AG04449 (cell line): ENCODE measurements around the gene ECSCR.
"Not testable (repeated sequence)": the region's sequence is repeated elsewhere in the genome, so short reads cannot be mapped to it uniquely, and the experiment has no call there.

Experiments
- CTCF ChIA-PET: fragments of 350-600 bp; formaldehyde crosslinking; extraction: SDS; loops from one replicate; lab custom pipeline; 2021; ENCODE audit warnings: antibody characterized with exemption; lab: Yijun Ruan, JAX
- POLR2A ChIA-PET: fragments of 400-600, 350-600 bp; formaldehyde crosslinking; extraction: SDS; loops from one replicate; lab custom pipeline; 2020; ENCODE audit warnings: antibody characterized with exemption, inconsistent platforms; lab: Yijun Ruan, JAX
- DNase-seq: peaks from one replicate; pipeline ENCODE4 v3.0.0-alpha.2; 2010; ENCODE audit warnings: low read depth, low spot score
- H3K4me3 ChIP-seq: 2 replicates; pipeline ENCODE4 v1.5.1; 2011; ENCODE audit warnings: low read depth, mild to moderate bottlenecking, control low read depth, low read length
- TF ChIP-seq, protein P1 (sequence below): IDR thresholded peaks from one replicate; pipeline ENCODE4 v1.5.1; 2011; ENCODE audit warnings: mild to moderate bottlenecking, moderate library complexity, low read length, control low read depth, inconsistent platforms; ENCODE audit not compliant: insufficient read depth; ENCODE audit errors: missing control alignments

Gene ECSCR

DNA sequence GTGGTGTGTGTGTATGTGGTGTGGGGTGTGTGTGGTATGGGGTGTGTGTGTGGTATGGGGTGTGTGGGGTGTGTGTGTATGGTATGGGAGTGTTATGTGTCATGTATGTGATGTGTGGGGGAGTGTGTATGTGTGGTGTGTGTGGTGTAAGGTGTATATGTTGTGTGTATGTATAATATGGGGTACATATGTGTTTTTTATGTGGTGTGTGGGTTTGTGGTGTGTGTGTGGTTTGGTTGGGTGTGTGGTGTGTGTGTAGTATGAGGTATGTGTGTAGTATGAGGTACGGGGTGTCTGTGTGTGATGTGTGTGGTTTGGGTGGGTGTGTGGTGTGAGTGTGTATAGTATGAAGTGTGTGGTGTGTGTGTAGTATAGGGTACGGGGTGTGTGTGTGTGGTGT lies 11.4 kb downstream of the ECSCR start:
- POLR2A ChIA-PET = no interaction called here
- TF ChIP-seq, protein P1, sequence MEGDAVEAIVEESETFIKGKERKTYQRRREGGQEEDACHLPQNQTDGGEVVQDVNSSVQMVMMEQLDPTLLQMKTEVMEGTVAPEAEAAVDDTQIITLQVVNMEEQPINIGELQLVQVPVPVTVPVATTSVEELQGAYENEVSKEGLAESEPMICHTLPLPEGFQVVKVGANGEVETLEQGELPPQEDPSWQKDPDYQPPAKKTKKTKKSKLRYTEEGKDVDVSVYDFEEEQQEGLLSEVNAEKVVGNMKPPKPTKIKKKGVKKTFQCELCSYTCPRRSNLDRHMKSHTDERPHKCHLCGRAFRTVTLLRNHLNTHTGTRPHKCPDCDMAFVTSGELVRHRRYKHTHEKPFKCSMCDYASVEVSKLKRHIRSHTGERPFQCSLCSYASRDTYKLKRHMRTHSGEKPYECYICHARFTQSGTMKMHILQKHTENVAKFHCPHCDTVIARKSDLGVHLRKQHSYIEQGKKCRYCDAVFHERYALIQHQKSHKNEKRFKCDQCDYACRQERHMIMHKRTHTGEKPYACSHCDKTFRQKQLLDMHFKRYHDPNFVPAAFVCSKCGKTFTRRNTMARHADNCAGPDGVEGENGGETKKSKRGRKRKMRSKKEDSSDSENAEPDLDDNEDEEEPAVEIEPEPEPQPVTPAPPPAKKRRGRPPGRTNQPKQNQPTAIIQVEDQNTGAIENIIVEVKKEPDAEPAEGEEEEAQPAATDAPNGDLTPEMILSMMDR = no peak
- H3K4me3 ChIP-seq = no peak overlapping the region
- CTCF ChIA-PET = no interaction called here
- no peak for DNase-seq

- ChIA-PET POLR2A (interaction anchor here (0.6 kb wide), 1 partner anchor 11 kb away, joined by 3 read pairs; no protein-coding TSS in a partner anchor), CTCF (interaction anchor here (1.3 to 1.5 kb wide), 3 partner anchors 8 to 67 kb away, joined by 3 to 7 read pairs (median 3); no protein-coding TSS in a partner anchor)
Observed at GRCh38 chr5:139446956-139447779, 15.4 kb downstream of the ECSCR start.

GRCh38 chr5:139445325-139446170 lies 17.0 kb downstream of the ECSCR start:
- no peak overlapping the region for H3K4me3 ChIP-seq
- TF ChIP-seq, protein P1 = no peak
- ChIA-PET POLR2A (interaction anchor here (0.6 to 1.5 kb wide), 4 partner anchors 10 to 760 kb away, joined by 3 to 4 read pairs (median 3); no protein-coding TSS in a partner anchor), CTCF (interaction anchor here (0.9 to 2.9 kb wide), 8 partner anchors 9 to 71 kb away, joined by 3 to 12 read pairs (median 7); no protein-coding TSS in a partner anchor)
- DNase-seq = peak; percentile 79

More at GRCh38 chr5:139446956-139447779, 15.4 kb downstream of the ECSCR start:
- no peak overlapping the region for H3K4me3 ChIP-seq
- TF ChIP-seq, protein P1 = no peak
- DNase-seq = no peak

- CTCF ChIA-PET = interaction anchor here (1.2 to 4.4 kb wide), 4 partner anchors 21 to 189 kb away, joined by 4 to 18 read pairs (median 10); no protein-coding TSS in a partner anchor
- DNase-seq = no peak
- TF ChIP-seq, protein P1 = no peak
- POLR2A ChIA-PET = interaction anchor here (1.1 to 1.4 kb wide), 2 partner anchors 39 to 117 kb away, joined by 3 to 7 read pairs; partner anchors contain the start of genes STING1 and UBE2D2
- H3K4me3 ChIP-seq = no peak overlapping the region
Observed at GRCh38 chr5:139443831-139444453, 18.6 kb downstream of the ECSCR start.

GRCh38 chr5:139440416-139440815 lies 22.1 kb downstream of the ECSCR start:
- H3K4me3 ChIP-seq, DNase-seq: not testable (repeated sequence)
- POLR2A ChIA-PET = interaction anchor here (1.4 kb wide), 1 partner anchor 42 kb away, joined by 11 read pairs; the partner anchor contains the start of gene STING1
- CTCF ChIA-PET = interaction anchor here (4.4 to 8.4 kb wide), 3 partner anchors 18 to 74 kb away, joined by 18 to 87 read pairs (median 55); no protein-coding TSS in a partner anchor
